ENCODE results near the gene ADCY9.

Gene ADCY9

GRCh38 chr16:4124535-4125294 is 8.5 kb upstream of the ADCY9 start:
- H3K4me3 ChIP-seq (ENCODE audit: insufficient read depth, low read depth, low read length), result no peak overlapping the region
- H3K27ac ChIP-seq (ENCODE audit: insufficient read depth, low read depth, low read length, poor library complexity, severe bottlenecking), result no peak overlapping the region
- H3K9me3 ChIP-seq (ENCODE audit: control insufficient read depth, low read length), result no peaks in the 10 kb centered on the region
- 92 to 95% methylated on average over 12 of the region's 12 CpGs for WGBS, 2 experiments
- H3K4me1 ChIP-seq (ENCODE audit: control insufficient read depth, insufficient read depth, low read length), result no peaks in the 10 kb centered on the region
- no peaks in the 10 kb centered on the region for H3K36me3 ChIP-seq (ENCODE audit: control insufficient read depth, insufficient read depth, low read length)
- H3K27me3 ChIP-seq (ENCODE audit: control insufficient read depth, insufficient read depth, low read length, poor library complexity, severe bottlenecking), result no peaks in the 10 kb centered on the region

- H3K27me3 ChIP-seq (ENCODE audit: control insufficient read depth, insufficient read depth, low read length, poor library complexity, severe bottlenecking), result no peaks in the 10 kb centered on the region
- 87 to 88% methylated on average over 16 of the region's 16 CpGs for WGBS, 2 experiments
- H3K27ac ChIP-seq (ENCODE audit: insufficient read depth, low read depth, low read length, poor library complexity, severe bottlenecking), result no peak overlapping the region
- H3K9me3 ChIP-seq (ENCODE audit: control insufficient read depth, low read length), result no peaks in the 10 kb centered on the region
- no peaks in the 10 kb centered on the region for H3K4me1 ChIP-seq (ENCODE audit: control insufficient read depth, insufficient read depth, low read length)
- H3K4me3 ChIP-seq (ENCODE audit: insufficient read depth, low read depth, low read length), result no peak overlapping the region
- no peaks in the 10 kb centered on the region for H3K36me3 ChIP-seq (ENCODE audit: control insufficient read depth, insufficient read depth, low read length)
Measured at GRCh38 chr16:4123616-4124300, 7.5 kb upstream of the ADCY9 start.

GRCh38 chr16:4120176-4120575 is 3.9 kb upstream of the ADCY9 start:
- H3K27ac ChIP-seq (ENCODE audit: insufficient read depth, low read depth, low read length, poor library complexity, severe bottlenecking), result no peak overlapping the region
- no peaks in the 10 kb centered on the region for H3K9me3 ChIP-seq (ENCODE audit: control insufficient read depth, low read length)
- H3K27me3 ChIP-seq (ENCODE audit: control insufficient read depth, insufficient read depth, low read length, poor library complexity, severe bottlenecking), result peaks cover 20% of the 10 kb centered on the region
- H3K4me1 ChIP-seq (ENCODE audit: control insufficient read depth, insufficient read depth, low read length), result no peaks in the 10 kb centered on the region
- H3K4me3 ChIP-seq (ENCODE audit: insufficient read depth, low read depth, low read length), result no peak overlapping the region
- 95 to 96% methylated on average over 4 of the region's 4 CpGs for WGBS, 2 experiments
- no peaks in the 10 kb centered on the region for H3K36me3 ChIP-seq (ENCODE audit: control insufficient read depth, insufficient read depth, low read length)

GRCh38 chr16:4117250-4117578 is 972 bp upstream of the ADCY9 start:
- H3K27ac ChIP-seq (ENCODE audit: insufficient read depth, low read depth, low read length, poor library complexity, severe bottlenecking), result no peak overlapping the region
- H3K4me3 ChIP-seq (ENCODE audit: insufficient read depth, low read depth, low read length), result no peak overlapping the region

GRCh38 chr16:4115949-4116318 is 308 bp downstream of the ADCY9 start:
- H3K9me3 ChIP-seq (ENCODE audit: control insufficient read depth, low read length), result no peaks in the 10 kb centered on the region
- no peaks in the 10 kb centered on the region for H3K36me3 ChIP-seq (ENCODE audit: control insufficient read depth, insufficient read depth, low read length)
- no peaks in the 10 kb centered on the region for H3K4me1 ChIP-seq (ENCODE audit: control insufficient read depth, insufficient read depth, low read length)
- H3K27me3 ChIP-seq (ENCODE audit: control insufficient read depth, insufficient read depth, low read length, poor library complexity, severe bottlenecking), result peaks cover 39% of the 10 kb centered on the region
- 0% methylated on average over 71 of the region's 71 CpGs for WGBS, 2 experiments
- H3K4me3 ChIP-seq (ENCODE audit: insufficient read depth, low read depth, low read length), result peak overlapping the region; percentile 50
- H3K27ac ChIP-seq (ENCODE audit: insufficient read depth, low read depth, low read length, poor library complexity, severe bottlenecking), result no peak overlapping the region

More at GRCh38 chr16:4117250-4117578, 972 bp upstream of the ADCY9 start:
- 88 to 90% methylated on average over 11 to 12 of the region's 12 CpGs for WGBS, 2 experiments
- Histone ChIP-seq H3K27me3 (ENCODE audit: control insufficient read depth, insufficient read depth, low read length, poor library complexity, severe bottlenecking) (peaks cover 39% of the 10 kb centered on the region), H3K4me1 (ENCODE audit: control insufficient read depth, insufficient read depth, low read length) (no peaks in the 10 kb centered on the region), H3K36me3 (ENCODE audit: control insufficient read depth, insufficient read depth, low read length) (no peaks in the 10 kb centered on the region), H3K9me3 (ENCODE audit: control insufficient read depth, low read length) (no peaks in the 10 kb centered on the region)

GRCh38 chr16:4115209-4115948 is 863 bp downstream of the ADCY9 start:
- no peak overlapping the region for H3K27ac ChIP-seq (ENCODE audit: insufficient read depth, low read depth, low read length, poor library complexity, severe bottlenecking)
- WGBS, 2 experiments, result 9 to 10% methylated on average over 75 of the region's 75 CpGs
- no peaks in the 10 kb centered on the region for H3K36me3 ChIP-seq (ENCODE audit: control insufficient read depth, insufficient read depth, low read length)
- H3K4me1 ChIP-seq (ENCODE audit: control insufficient read depth, insufficient read depth, low read length), result no peaks in the 10 kb centered on the region
- H3K27me3 ChIP-seq (ENCODE audit: control insufficient read depth, insufficient read depth, low read length, poor library complexity, severe bottlenecking), result peaks cover 39% of the 10 kb centered on the region
- H3K9me3 ChIP-seq (ENCODE audit: control insufficient read depth, low read length), result no peaks in the 10 kb centered on the region
- peak overlapping the region; percentile 50 for H3K4me3 ChIP-seq (ENCODE audit: insufficient read depth, low read depth, low read length)

- Histone ChIP-seq H3K4me3 (ENCODE audit: insufficient read depth, low read depth, low read length) (peak overlapping the region; percentile 50), H3K27me3 (ENCODE audit: control insufficient read depth, insufficient read depth, low read length, poor library complexity, severe bottlenecking) (peaks cover 39% of the 10 kb centered on the region), H3K9me3 (ENCODE audit: control insufficient read depth, low read length) (no peaks in the 10 kb centered on the region), H3K27ac (ENCODE audit: insufficient read depth, low read depth, low read length, poor library complexity, severe bottlenecking) (no peak overlapping the region), H3K36me3 (ENCODE audit: control insufficient read depth, insufficient read depth, low read length) (no peaks in the 10 kb centered on the region), H3K4me1 (ENCODE audit: control insufficient read depth, insufficient read depth, low read length) (no peaks in the 10 kb centered on the region)
- whole genome bisulfite sequencing, 2 experiments, result 92% methylated on average over 47 of the region's 47 CpGs
Measured at GRCh38 chr16:4114257-4115208, 1.7 kb downstream of the ADCY9 start.

- H3K4me1 ChIP-seq (ENCODE audit: control insufficient read depth, insufficient read depth, low read length), result no peaks in the 10 kb centered on the region
- 93 to 94% methylated on average over 34 of the region's 34 CpGs for WGBS, 2 experiments
- H3K27me3 ChIP-seq (ENCODE audit: control insufficient read depth, insufficient read depth, low read length, poor library complexity, severe bottlenecking), result peaks cover 39% of the 10 kb centered on the region
- H3K27ac ChIP-seq (ENCODE audit: insufficient read depth, low read depth, low read length, poor library complexity, severe bottlenecking), result no peak overlapping the region
- no peaks in the 10 kb centered on the region for H3K36me3 ChIP-seq (ENCODE audit: control insufficient read depth, insufficient read depth, low read length)
- H3K9me3 ChIP-seq (ENCODE audit: control insufficient read depth, low read length), result no peaks in the 10 kb centered on the region
- H3K4me3 ChIP-seq (ENCODE audit: insufficient read depth, low read depth, low read length), result no peak overlapping the region
Measured at GRCh38 chr16:4113358-4114256, 2.6 kb downstream of the ADCY9 start.
